DOHH2 (cell line): ENCODE results near the gene GGT1.

Experiments
- EZH2phosphoT487 ChIP-seq: fragments of 200-600 bp; sonication (generic); IDR thresholded peaks from 2 replicates; pipeline ENCODE4 v1.6.1; 2017; ENCODE audit warnings: borderline replicate concordance, mild to moderate bottlenecking, antibody characterized with exemption, low read length, moderate library complexity, mixed read lengths
- TF ChIP-seq, protein P1 (sequence below): fragments of 200-600 bp; sonication (generic); IDR thresholded peaks from one replicate; pipeline ENCODE4 v1.5.1; 2014; ENCODE audit warnings: antibody characterized with exemption, mild to moderate bottlenecking, low read depth, low read length; ENCODE audit not compliant: poor library complexity, severe bottlenecking

DNA sequence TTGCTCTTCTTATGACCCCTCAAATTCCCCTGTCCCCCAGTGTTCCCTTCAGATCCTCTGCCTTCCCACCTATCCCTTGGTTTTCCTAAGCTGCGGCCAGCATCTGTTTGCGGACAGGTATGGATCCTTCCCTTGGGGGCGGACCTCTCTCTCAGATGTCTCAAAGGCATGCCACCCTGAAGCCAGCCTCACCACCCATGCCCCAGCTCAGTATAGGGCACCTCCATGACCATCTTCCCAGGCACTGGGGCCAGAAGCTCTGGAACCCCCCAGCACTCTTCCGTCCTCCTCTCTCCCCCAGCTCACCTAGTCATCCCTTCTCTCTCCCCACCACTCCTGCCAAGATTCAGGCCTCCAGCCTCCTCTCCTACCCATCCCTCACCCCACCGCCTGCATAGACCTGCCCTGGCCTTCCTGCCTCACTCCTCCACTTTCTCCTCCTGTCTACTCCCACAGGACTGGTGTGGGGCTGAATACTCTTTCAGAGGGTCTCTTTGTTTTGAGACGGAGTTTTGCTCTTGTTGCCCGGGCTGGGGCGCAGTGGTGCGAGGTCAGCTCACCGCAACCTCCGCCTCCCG lies 12.3 kb upstream of the GGT1 start:
- TF ChIP-seq, protein P1, sequence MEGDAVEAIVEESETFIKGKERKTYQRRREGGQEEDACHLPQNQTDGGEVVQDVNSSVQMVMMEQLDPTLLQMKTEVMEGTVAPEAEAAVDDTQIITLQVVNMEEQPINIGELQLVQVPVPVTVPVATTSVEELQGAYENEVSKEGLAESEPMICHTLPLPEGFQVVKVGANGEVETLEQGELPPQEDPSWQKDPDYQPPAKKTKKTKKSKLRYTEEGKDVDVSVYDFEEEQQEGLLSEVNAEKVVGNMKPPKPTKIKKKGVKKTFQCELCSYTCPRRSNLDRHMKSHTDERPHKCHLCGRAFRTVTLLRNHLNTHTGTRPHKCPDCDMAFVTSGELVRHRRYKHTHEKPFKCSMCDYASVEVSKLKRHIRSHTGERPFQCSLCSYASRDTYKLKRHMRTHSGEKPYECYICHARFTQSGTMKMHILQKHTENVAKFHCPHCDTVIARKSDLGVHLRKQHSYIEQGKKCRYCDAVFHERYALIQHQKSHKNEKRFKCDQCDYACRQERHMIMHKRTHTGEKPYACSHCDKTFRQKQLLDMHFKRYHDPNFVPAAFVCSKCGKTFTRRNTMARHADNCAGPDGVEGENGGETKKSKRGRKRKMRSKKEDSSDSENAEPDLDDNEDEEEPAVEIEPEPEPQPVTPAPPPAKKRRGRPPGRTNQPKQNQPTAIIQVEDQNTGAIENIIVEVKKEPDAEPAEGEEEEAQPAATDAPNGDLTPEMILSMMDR: no peak
- TF ChIP-seq EZH2phosphoT487: no peak
